OCI-LY7 (cell line): ENCODE results near the gene ZBTB42. TPM values are rescaled to one million over a fixed set of nuclear protein-coding genes. Genes with fewer than 3 reads are reported as not detected.

Experiments
- BruUV-seq: library from RNA; stranded (reverse); fragments of 400-500 nt; replicated peaks from 2 replicates; lab custom pipeline; 2021; lab: Mats Ljungman, UMichigan
- CTCF ChIA-PET: fragments of 300-600 bp; sonication (Branson Sonifier 250); formaldehyde crosslinking; loops from one replicate; lab custom pipeline; 2022; ENCODE audit warnings: antibody characterized with exemption; ENCODE audit not compliant: unreplicated experiment; lab: Charles Lee
- POLR2A ChIA-PET: fragments of 300-600 bp; sonication (Branson Sonifier 250); formaldehyde crosslinking; loops from one replicate; lab custom pipeline; 2022; ENCODE audit warnings: antibody characterized with exemption; lab: Charles Lee
- DNase-seq: peaks from one replicate; pipeline ENCODE4 v3.0.0-alpha.2; 2015; ENCODE audit warnings: low spot score
- H2AFZ ChIP-seq: fragments of 200-600 bp; sonication (generic), shearing (Covaris generic); 2 replicates; pipeline ENCODE4 v1.6.1; 2014; ENCODE audit warnings: mild to moderate bottlenecking, antibody characterized with exemption, low read length, moderate library complexity
- H3K27ac ChIP-seq: fragments of 200-600 bp; sonication (generic); 2 replicates; pipeline ENCODE4 v1.5.1; 2014; ENCODE audit warnings: mixed run types, low read depth, mild to moderate bottlenecking, moderate library complexity, low read length, inconsistent platforms; ENCODE audit not compliant: poor library complexity, severe bottlenecking
- H3K36me3 ChIP-seq: fragments of 200-600 bp; sonication (generic); 2 replicates; pipeline ENCODE4 v1.6.1; 2014; ENCODE audit warnings: mild to moderate bottlenecking, antibody characterized with exemption, low read length, moderate library complexity, mixed read lengths; ENCODE audit not compliant: insufficient read depth
- H3K4me1 ChIP-seq: fragments of 200-600 bp; sonication (generic); 2 replicates; pipeline ENCODE4 v1.5.1; 2014; ENCODE audit warnings: mild to moderate bottlenecking, low read length; ENCODE audit not compliant: insufficient read depth, poor library complexity, severe bottlenecking
- H3K4me2 ChIP-seq: fragments of 200-600 bp; sonication (generic); 2 replicates; pipeline ENCODE4 v1.6.1; 2014; ENCODE audit warnings: mild to moderate bottlenecking, low read length
- H3K4me3 ChIP-seq: fragments of 200-600 bp; sonication (generic); 2 replicates; pipeline ENCODE4 v1.5.1; 2014; ENCODE audit warnings: mild to moderate bottlenecking, low read depth, low read length; ENCODE audit not compliant: poor library complexity, severe bottlenecking
- H3K79me2 ChIP-seq: fragments of 200-600 bp; sonication (generic); 2 replicates; pipeline ENCODE4 v1.6.1; 2016; ENCODE audit warnings: low read depth, mild to moderate bottlenecking, low read length, moderate library complexity, mixed read lengths; ENCODE audit not compliant: insufficient read depth
- H3K9me2 ChIP-seq: fragments of 200-600 bp; sonication (generic); 2 replicates; pipeline ENCODE4 v1.6.1; 2016; ENCODE audit warnings: mild to moderate bottlenecking, low read length, mixed read lengths; ENCODE audit not compliant: insufficient read depth
- H3K9me3 ChIP-seq: fragments of 200-600 bp; sonication (generic); 2 replicates; pipeline ENCODE4 v1.6.1; 2014; ENCODE audit warnings: mild to moderate bottlenecking, mixed run types, low read length, mixed read lengths
- H4K20me1 ChIP-seq: fragments of 200-600 bp; sonication (generic); 2 replicates; pipeline ENCODE4 v1.6.1; 2014; ENCODE audit warnings: mild to moderate bottlenecking, antibody characterized with exemption, low read length, moderate library complexity, mixed read lengths; ENCODE audit not compliant: insufficient read depth
- CTCF ChIP-seq: fragments of 200-600 bp; sonication (generic); conservative IDR thresholded peaks from 2 replicates; pipeline ENCODE4 v1.5.1; 2014; ENCODE audit warnings: mild to moderate bottlenecking, antibody characterized with exemption, low read length, moderate library complexity, mixed read lengths
- EZH2phosphoT487 ChIP-seq: fragments of 200-600 bp; sonication (generic); IDR thresholded peaks from 2 replicates; pipeline ENCODE4 v1.6.1; 2018; ENCODE audit warnings: low read depth, borderline replicate concordance, mild to moderate bottlenecking, mixed run types, antibody characterized with exemption, low read length, moderate library complexity, mixed read lengths
- intact Hi-C: fragments of 100-400 bp; cut with micrococcal nuclease; formaldehyde crosslinking; loops from one replicate; pipeline ENCODE4 v1.10.0; 2022; ENCODE audit not compliant: unreplicated experiment
- total RNA-seq, 2 experiments: library from RNA; depleted of rRNA in 1 of 2; stranded (reverse); fragments of >200 nt in 1 of 2; shearing (Covaris generic) in 1 of 2; gene quantifications; 2 replicates each; pipeline ENCODE4 v1.2.3, GENCODE V29; 2014 to 2022

The ZBTB42 gene
- total RNA-seq, 2 experiments from 2014 or later, result 0.98 to 1.9 TPM

- no peak overlapping the region for H3K4me3 ChIP-seq
- ChIA-PET POLR2A (no interaction called here), CTCF (no interaction called here)
- H2AFZ ChIP-seq, result no peak overlapping the region
- H4K20me1 ChIP-seq, result peaks cover 14% of the 10 kb centered on the region
- H3K9me2 ChIP-seq, result no peaks in the 10 kb centered on the region
- intact Hi-C loops, result loop anchor here (10.0 kb wide), 1 partner anchor 269 kb away; the partner anchor contains the start of gene CDCA4
- H3K4me2 ChIP-seq, result peak overlapping the region; percentile 100; the same call in 1 of the 2 replicates
- TF ChIP-seq CTCF (no peak), EZH2phosphoT487 (no peak)
- H3K4me1 ChIP-seq, result peaks cover 47% of the 10 kb centered on the region
- no TSS peak for BruUV-seq
- H3K79me2 ChIP-seq, result peaks cover 38% of the 10 kb centered on the region
- H3K27ac ChIP-seq, result peak overlapping the region; percentile 61
- H3K36me3 ChIP-seq, result peaks cover 61% of the 10 kb centered on the region
- no peaks in the 10 kb centered on the region for H3K9me3 ChIP-seq
- DNase-seq, result no peak
These were observed 45.3 kb upstream of the ZBTB42 start for GRCh38 chr14:104755621-104756020.

DNA sequence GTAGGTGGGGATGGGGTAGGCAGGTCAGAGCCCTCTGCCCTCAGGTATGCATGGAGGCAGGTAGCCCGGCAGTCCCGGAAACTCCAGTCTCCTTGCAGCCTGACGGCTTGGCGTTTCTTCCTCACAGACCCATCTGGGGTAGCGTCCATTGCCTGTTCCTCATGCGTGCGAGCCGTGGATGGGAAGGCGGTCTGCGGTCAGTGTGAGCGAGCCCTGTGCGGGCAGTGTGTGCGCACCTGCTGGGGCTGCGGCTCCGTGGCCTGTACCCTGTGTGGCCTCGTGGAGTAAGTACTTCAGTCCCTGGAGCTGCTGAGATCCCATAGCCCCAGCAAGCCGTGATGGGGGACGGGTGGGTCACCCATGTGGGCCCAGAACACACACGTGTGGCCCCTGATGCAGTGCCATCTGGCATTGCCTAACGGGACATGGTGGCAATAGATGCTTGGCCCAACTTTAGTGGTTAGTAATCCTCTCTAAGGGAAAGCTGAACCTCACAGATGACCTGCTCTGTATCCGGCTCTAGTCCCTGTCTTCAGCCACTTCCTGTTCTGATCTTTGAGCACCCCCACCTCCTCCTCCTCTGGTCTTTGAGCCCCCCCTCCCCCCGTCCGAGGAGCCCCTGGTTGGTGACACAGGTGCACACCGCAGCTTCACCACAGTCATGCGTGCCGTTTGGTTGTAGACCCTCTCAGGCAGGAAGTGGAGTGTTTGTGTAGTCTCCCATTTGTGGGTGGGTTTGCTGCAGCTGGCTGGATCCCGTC is 44.2 kb upstream of the ZBTB42 start:
- Histone ChIP-seq H3K79me2 (peaks cover 38% of the 10 kb centered on the region), H3K4me3 (peak overlapping the region; percentile 2), H3K36me3 (peaks cover 72% of the 10 kb centered on the region), H3K9me3 (no peaks in the 10 kb centered on the region), H3K9me2 (no peaks in the 10 kb centered on the region), H3K4me2 (peak overlapping the region; percentile 49), H3K27ac (peak overlapping the region; percentile 61), H2AFZ (no peak overlapping the region), H4K20me1 (peaks cover 14% of the 10 kb centered on the region), H3K4me1 (peaks cover 44% of the 10 kb centered on the region)
- BruUV-seq, result no TSS peak
- CTCF ChIA-PET, result no interaction called here
- no peak for TF ChIP-seq EZH2phosphoT487
- TF ChIP-seq CTCF, result no peak
- DNase-seq, result peak; percentile 70
- intact Hi-C loops, result loop anchor here (10.0 kb wide), 1 partner anchor 268 kb away; the partner anchor contains the start of gene CDCA4
- POLR2A ChIA-PET, result no interaction called here

- ChIA-PET CTCF (no interaction called here), POLR2A (no interaction called here)
- H2AFZ ChIP-seq, result no peak overlapping the region
- no peak for TF ChIP-seq CTCF
- no peak for TF ChIP-seq EZH2phosphoT487
- peaks cover 38% of the 10 kb centered on the region for H3K79me2 ChIP-seq
- peaks cover 14% of the 10 kb centered on the region for H4K20me1 ChIP-seq
- peaks cover 39% of the 10 kb centered on the region for H3K4me1 ChIP-seq
- no peaks in the 10 kb centered on the region for H3K9me3 ChIP-seq
- no peak for DNase-seq
- H3K36me3 ChIP-seq, result peaks cover 77% of the 10 kb centered on the region
- peak overlapping the region; percentile 61 for H3K27ac ChIP-seq
- H3K9me2 ChIP-seq, result no peaks in the 10 kb centered on the region
- BruUV-seq, result no TSS peak
- intact Hi-C loops, result loop anchor here (10.0 kb wide), 1 partner anchor 268 kb away; the partner anchor contains the start of gene CDCA4
- no peak overlapping the region for H3K4me3 ChIP-seq
- H3K4me2 ChIP-seq, result peak overlapping the region; percentile 49; the same call in 1 of the 2 replicates
These were observed 43.7 kb upstream of the ZBTB42 start for GRCh38 chr14:104757238-104757585.
